ENCODE measurements around the gene ZMYM3. TPM values are rescaled to one million over a fixed set of nuclear protein-coding genes. Genes with fewer than 3 reads are reported as not detected.

Gene ZMYM3
- total RNA-seq, 1 donor from 2014 or later = 44.2 TPM

DNA sequence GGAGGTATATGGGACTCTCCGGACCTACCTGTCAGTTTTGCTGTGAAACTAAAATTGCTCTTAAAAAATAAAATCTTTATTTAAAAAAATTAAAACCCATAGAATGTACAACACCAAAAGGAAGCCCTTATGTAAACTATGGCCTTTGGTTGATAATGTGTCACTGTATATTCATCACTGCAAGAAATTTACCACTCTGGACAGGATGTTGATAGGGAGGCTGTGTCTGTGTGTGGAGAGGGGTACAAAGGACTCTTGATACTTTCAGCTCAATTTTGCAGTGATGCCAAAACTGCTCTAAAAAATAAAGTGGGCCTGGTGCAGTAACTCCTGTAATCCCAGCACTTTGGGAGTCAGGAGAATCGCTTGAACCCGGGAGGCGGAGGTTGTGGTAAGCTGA is 2.9 kb upstream of the ZMYM3 start:
- TF ChIP-seq, protein P1, sequence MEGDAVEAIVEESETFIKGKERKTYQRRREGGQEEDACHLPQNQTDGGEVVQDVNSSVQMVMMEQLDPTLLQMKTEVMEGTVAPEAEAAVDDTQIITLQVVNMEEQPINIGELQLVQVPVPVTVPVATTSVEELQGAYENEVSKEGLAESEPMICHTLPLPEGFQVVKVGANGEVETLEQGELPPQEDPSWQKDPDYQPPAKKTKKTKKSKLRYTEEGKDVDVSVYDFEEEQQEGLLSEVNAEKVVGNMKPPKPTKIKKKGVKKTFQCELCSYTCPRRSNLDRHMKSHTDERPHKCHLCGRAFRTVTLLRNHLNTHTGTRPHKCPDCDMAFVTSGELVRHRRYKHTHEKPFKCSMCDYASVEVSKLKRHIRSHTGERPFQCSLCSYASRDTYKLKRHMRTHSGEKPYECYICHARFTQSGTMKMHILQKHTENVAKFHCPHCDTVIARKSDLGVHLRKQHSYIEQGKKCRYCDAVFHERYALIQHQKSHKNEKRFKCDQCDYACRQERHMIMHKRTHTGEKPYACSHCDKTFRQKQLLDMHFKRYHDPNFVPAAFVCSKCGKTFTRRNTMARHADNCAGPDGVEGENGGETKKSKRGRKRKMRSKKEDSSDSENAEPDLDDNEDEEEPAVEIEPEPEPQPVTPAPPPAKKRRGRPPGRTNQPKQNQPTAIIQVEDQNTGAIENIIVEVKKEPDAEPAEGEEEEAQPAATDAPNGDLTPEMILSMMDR (IDR thresholded peaks at IDR 0.05; ENCODE audit: partially characterized antibody, unreplicated experiment) = no peak
- no peaks in the 10 kb centered on the region for H3K36me3 Mint-ChIP-seq (ENCODE audit: unreplicated experiment)
- peaks cover 3% of the 10 kb centered on the region for H3K4me1 Mint-ChIP-seq (ENCODE audit: low read depth, unreplicated experiment)
- H3K9me3 Mint-ChIP-seq (ENCODE audit: unreplicated experiment) = peaks cover 6% of the 10 kb centered on the region
- DNase-seq = no peak
- H3K27me3 Mint-ChIP-seq (ENCODE audit: unreplicated experiment) = peaks cover 4% of the 10 kb centered on the region
- H3K4me3 Mint-ChIP-seq (ENCODE audit: unreplicated experiment) = no peak overlapping the region
- H3K27ac Mint-ChIP-seq (ENCODE audit: unreplicated experiment) = no peak overlapping the region

DNA sequence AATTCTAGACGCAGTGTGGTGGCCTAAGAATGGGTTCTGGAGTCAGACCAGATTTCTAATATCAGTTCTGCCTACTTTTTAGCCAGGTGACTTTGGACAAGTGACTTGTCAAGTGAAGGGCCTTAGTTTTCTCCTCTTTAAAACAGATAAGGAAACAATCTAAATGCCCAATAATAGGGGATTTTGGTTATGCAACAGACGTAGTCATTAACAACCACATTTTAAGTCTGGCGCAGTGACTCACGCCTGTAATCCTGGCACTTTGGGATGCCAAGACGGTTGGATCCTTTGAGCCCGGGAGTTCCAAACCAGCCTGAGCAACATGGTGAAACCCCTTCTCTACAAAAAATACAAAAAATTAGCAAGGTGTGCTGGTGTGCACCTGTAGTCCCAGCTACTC is 2.1 kb upstream of the ZMYM3 start:
- peak overlapping the region; percentile 36 for H3K27ac Mint-ChIP-seq (ENCODE audit: unreplicated experiment)
- TF ChIP-seq, protein P1 (IDR thresholded peaks at IDR 0.05; ENCODE audit: partially characterized antibody, unreplicated experiment) = no peak
- peak overlapping the region; percentile 87 for H3K4me3 Mint-ChIP-seq (ENCODE audit: unreplicated experiment)
- peaks cover 4% of the 10 kb centered on the region for H3K27me3 Mint-ChIP-seq (ENCODE audit: unreplicated experiment)
- H3K36me3 Mint-ChIP-seq (ENCODE audit: unreplicated experiment) = no peaks in the 10 kb centered on the region
- H3K9me3 Mint-ChIP-seq (ENCODE audit: unreplicated experiment) = peaks cover 7% of the 10 kb centered on the region
- DNase-seq = no peak
- H3K4me1 Mint-ChIP-seq (ENCODE audit: low read depth, unreplicated experiment) = peaks cover 3% of the 10 kb centered on the region

DNA sequence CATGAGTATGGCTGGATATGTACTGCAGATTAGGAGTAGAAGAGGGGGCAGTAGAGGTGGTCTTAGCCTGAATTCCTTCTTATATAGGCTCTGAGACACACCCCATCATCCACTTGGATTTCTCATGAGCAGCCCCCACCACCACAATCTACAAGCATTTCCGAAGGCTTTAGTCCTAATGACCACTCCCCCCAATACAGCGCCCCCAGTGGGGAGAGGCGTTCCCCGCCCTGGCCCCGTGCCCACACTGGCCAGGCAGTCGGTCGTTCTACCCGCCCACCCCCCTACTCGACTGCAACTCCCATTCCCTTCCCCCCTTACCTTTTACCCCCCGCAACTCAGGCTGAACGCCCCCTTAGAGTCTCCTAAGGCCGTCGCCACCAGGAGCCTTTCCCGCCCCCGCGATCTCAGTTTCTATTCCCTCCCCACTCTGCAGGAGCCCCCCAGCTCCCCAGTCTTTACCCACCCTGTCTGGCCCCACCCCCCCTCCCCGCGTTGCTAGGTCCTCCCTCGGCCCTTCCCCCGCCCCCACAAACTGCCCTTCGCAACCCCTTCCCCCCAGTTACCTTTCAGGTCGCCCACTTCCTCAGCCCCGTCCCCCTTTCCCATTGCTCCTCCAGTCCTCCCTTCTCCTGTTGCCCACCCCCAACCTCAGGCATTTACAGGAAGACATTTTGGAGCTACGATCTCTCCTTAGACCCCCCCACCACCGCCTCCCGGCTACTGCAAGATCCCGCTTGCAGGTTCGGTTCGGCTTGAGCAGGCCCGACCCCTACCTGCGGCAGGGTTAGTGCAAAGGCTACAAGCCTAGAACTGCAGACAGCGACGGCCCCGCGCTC is 468 bp downstream of the ZMYM3 start:
- Mint-ChIP-seq H3K27ac (ENCODE audit: unreplicated experiment) (peak overlapping the region; percentile 70), H3K4me1 (ENCODE audit: low read depth, unreplicated experiment) (peaks cover 3% of the 10 kb centered on the region), H3K27me3 (ENCODE audit: unreplicated experiment) (peaks cover 4% of the 10 kb centered on the region), H3K9me3 (ENCODE audit: unreplicated experiment) (peaks cover 12% of the 10 kb centered on the region), H3K4me3 (ENCODE audit: unreplicated experiment) (peak overlapping the region; percentile 89), H3K36me3 (ENCODE audit: unreplicated experiment) (no peaks in the 10 kb centered on the region)
- TF ChIP-seq, protein P1 (IDR thresholded peaks at IDR 0.05; ENCODE audit: partially characterized antibody, unreplicated experiment) = peak; percentile 31
- peak; percentile 62 for DNase-seq

DNA sequence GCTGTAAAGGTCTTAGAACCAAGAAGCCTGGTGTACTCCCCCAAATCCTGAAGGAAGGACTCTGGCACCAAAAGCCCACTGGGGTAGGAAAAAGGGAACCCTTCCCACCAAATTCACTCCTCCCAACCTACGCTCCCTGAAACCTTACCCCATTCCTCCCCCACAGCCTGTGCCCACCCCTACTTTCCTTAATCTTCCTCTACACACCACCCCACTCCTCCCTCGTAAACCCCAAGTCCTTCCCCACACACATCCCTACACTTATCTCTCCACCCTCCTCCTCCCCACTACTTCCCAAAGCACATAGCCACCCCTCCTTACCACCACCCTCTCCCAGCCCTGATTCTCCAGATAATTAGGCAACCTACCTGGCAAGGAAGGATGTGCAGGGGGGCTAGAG is 1.7 kb downstream of the ZMYM3 start:
- Mint-ChIP-seq H3K4me3 (ENCODE audit: unreplicated experiment) (peak overlapping the region; percentile 72), H3K36me3 (ENCODE audit: unreplicated experiment) (no peaks in the 10 kb centered on the region), H3K27me3 (ENCODE audit: unreplicated experiment) (peaks cover 4% of the 10 kb centered on the region), H3K9me3 (ENCODE audit: unreplicated experiment) (peaks cover 12% of the 10 kb centered on the region), H3K4me1 (ENCODE audit: low read depth, unreplicated experiment) (peaks cover 3% of the 10 kb centered on the region), H3K27ac (ENCODE audit: unreplicated experiment) (no peak overlapping the region)
- TF ChIP-seq, protein P1 (IDR thresholded peaks at IDR 0.05; ENCODE audit: partially characterized antibody, unreplicated experiment) = no peak
- no peak for DNase-seq

DNA sequence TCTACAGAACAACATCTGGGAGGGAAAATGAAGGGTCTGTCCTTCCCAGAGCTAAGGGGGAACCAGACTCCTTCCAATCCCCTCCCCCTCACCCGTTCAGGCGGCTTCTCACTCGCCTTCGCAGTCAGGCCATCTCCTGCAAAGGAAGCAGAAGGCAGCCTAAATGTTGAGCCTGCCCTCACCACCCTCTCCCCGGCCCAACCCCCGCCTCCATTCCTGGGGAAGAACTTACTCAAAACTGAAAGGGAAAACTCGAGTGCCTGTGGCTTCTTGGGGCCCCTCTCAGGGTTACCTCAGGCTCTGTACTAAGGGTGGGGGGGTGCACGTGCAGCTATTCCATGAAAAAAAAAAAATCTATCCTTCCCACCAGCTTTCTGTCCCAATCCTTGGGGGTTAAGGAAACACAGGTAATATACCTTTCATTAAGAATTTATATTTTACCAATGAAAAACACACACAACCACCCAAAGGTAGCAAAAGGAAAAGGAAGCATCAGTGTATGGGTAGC is 2.4 kb downstream of the ZMYM3 start:
- Mint-ChIP-seq H3K36me3 (ENCODE audit: unreplicated experiment) (no peaks in the 10 kb centered on the region), H3K4me1 (ENCODE audit: low read depth, unreplicated experiment) (peaks cover 3% of the 10 kb centered on the region), H3K27ac (ENCODE audit: unreplicated experiment) (no peak overlapping the region), H3K27me3 (ENCODE audit: unreplicated experiment) (peaks cover 4% of the 10 kb centered on the region), H3K9me3 (ENCODE audit: unreplicated experiment) (peaks cover 12% of the 10 kb centered on the region), H3K4me3 (ENCODE audit: unreplicated experiment) (no peak overlapping the region)
- DNase-seq = no peak
- TF ChIP-seq, protein P1 (IDR thresholded peaks at IDR 0.05; ENCODE audit: partially characterized antibody, unreplicated experiment) = no peak

Data from glutamatergic neuron (in vitro differentiated cells).